22Rv1 (cell line): ENCODE measurements around the gene IL1R1.

Experiments used
- CTCF ChIP-seq: fragments of 450-650 bp; IDR thresholded peaks from 2 replicates; pipeline ENCODE4 v1.5.1; 2017; ENCODE audit warnings: mild to moderate bottlenecking
- ZFX ChIP-seq: fragments of 450-650 bp; IDR thresholded peaks from 2 replicates; pipeline ENCODE4 v1.6.1; 2017; ENCODE audit warnings: antibody characterized with exemption, borderline replicate concordance

GRCh38 chr2:102138331-102138730, 4.2 kb upstream of the IL1R1 start:
- TF ChIP-seq CTCF (no peak), ZFX (no peak)
